ENCODE data around the gene CD4.

CD4 gene

DNA sequence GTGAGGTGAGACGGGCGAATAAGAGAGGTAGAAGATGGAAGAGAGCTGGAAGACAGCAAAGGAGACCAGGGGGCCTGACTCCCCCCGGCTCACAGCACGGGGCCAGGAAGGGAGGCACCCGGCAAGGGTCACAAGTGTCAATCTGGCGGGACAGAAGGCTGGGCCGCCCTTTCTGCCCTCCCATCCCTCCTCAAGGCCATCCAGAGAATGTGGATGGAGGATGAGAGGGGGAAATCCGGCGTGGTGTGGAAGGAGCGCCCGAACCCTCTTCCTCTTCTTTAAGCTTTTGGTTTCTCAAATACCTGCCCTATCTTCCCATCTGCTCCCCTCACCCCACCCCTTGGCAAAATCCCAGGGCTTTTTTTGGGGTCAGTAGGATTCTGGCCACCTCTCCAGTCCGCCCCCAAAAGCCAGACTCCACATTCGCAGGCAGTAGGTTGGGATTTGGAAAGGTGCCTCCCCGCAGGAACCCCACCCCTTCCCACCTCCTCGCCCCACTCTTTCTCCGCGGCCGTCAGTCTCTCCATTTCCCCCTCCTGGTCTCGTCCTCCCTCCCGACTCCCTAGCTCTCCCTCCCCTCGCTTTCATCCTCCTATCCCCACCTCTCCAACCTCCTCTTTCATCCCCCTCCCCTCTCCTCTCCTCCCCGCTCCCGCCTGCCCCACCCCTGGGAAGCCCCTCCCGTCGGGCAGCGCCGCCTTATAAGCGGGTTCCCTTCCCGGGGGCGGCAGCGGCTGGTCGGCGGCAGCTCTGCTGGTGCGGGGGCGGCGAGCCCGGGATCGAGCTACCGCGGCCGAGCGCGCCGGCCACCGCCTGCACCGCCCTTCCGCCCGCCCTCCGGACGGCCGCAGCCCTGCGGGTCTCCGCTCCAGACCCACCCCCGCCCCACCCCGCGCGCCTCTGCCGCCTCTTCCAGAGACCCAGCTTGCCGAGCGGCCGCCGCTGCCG lies 23.4 kb upstream of the CD4 start, which contains the start of gene PTMS:
PTMS (plus strand) TSS at position 730 of the 948 bp plus-strand sequence. CDS start 343 bp downstream, outside the sequence.
- DNase-seq, result no peak

DNA sequence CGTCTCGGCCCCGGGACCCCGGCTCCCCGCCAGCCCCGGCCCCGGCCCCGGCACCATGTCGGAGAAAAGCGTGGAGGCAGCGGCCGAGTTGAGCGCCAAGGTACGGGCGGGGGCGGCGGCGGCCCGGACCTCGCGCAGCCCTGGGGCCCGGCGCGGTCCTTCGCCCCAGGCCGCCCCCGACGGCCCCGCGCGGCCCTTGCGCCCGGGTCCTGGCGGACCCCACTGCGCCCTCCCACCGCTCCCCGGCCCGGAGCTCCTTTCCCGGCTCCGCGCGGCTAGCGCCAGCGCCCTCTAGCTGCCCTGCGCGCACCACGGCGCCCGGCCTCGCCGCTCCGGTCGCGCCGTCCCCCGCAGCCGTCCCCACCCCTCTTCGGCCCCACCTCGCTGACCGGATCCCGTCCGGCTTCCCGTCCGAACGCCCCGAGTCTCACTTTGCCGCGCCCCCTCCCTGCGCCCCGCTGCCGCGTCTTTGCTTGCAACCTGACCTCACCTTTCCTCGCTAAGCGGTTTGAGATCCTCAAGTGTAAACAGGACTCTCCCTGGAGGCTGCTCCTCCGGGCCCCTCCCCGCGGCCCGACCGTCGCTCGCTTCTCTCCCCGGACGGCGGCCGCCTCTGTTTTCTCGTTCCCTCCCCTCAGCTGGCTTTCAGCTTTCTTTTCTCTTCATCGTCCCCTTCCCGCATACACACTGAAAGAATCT lies 22.5 kb upstream of the CD4 start:
- peak; percentile 51 for DNase-seq

DNA sequence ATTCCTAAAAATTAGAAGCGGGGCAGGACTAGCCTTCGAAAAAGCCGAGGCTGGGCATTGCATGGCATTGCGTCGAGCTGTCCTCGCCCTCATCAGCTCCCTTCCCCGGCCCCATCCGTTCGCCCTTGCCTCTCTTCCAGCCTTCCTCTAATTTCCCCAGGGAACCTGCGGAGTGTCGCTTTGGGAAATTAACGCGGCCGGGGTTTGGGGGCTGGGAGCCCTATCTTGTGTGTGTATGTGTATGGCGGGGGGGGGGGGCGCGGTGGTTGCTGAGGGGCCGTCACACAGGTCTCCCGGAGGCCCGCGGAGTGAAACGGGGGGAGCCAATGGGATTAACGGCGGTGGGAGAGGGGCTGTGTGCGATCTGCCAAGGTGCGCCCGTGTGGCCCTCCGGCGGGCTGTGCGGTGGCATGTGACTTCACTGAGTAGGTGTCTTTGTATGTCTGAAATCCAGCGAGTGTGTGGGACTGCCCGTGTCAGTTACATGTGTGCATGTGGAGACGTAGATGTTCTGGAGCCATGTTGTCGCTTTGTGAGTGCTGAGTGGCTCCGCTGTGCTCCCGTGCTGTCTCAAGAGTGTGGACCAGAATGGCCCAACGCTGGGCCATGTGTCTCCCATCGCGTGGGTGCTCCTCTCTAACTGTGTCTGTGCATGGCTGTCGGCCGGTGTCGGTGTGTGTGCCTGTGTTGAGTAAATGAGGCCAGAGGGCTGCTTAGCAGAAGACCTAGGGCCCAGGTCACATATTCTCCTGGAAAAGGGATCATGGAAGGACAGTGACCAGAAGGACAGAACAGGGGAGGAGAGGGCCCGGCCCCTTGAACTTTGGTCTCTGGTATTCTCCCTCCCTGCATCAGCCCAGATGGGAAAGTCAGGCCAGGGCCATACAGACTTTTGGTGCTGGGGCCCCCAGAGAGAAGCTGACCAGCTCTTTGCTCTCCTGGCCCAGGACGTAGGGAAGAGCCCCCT lies 21.7 kb upstream of the CD4 start:
- DNase-seq, result no peak

DNA sequence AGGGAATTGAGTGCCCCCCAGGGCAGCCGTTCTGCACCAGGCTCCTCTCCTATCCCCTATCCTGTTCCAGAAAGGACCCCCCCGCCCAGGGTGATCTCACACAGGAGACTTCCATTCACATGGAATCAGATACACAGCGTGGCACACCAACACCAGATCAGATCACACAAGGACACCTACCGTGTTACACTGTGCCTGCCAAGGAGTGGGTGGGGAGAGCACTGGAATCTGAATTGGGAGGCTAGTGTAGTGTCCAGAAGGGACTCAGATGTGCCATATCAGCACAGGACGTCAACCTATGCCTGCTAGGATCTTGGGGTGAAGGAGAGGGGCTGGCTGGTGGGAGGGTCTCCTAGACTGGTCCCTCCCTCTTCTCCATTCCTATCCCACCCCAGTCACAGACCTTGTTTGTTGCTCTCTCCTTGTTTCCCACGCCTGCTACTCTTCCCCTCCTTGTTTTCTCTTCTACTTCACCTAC lies 20.9 kb upstream of the CD4 start:
- DNase-seq, result no peak

GRCh38 chr12:6768990-6769389 lies 20.3 kb upstream of the CD4 start:
- no peak for DNase-seq

GRCh38 chr12:6769666-6770065 lies 19.7 kb upstream of the CD4 start:
- no peak for DNase-seq

DNA sequence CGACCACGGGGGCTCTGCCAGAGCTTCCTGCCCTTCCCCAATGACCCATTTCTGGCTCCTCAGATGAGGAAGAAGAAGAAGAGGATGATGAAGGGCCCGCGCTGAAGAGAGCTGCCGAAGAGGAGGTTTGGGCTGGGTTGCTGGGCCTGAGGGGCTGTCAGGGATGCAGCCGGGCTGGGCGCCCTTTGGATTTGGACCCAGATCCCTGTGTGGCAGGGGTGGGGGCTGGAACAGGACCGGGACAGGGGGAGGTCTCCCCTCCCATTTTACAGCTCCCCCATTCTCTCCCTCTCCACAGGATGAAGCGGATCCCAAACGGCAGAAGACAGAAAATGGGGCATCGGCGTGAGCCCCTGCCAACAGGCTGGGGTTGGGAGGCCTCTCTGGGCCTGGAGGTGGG lies 19.2 kb upstream of the CD4 start:
- no peak for DNase-seq

- DNase-seq, result no peak
These were observed 18.7 kb upstream of the CD4 start for GRCh38 chr12:6770600-6770999.

DNA sequence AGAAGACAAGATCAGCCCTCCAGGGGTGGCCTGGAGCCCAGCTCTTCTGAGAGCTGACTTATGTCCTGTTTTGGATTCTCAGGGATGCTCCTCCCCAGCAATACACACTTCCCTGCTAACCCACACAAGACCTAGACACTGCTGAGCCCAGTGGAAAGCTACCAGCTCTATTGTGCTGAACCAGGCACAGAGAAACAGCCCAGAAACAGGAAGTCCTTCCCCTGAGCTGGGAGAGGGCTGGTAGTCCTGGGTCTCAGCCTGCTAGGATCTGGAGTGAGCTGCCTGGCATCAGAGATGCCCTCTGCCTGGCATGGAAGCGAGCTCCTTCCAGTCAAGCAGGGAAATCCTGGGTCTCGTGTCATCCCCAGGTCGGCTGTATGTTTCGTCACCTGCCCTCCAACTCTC lies 18.2 kb upstream of the CD4 start:
- DNase-seq, result no peak

DNA sequence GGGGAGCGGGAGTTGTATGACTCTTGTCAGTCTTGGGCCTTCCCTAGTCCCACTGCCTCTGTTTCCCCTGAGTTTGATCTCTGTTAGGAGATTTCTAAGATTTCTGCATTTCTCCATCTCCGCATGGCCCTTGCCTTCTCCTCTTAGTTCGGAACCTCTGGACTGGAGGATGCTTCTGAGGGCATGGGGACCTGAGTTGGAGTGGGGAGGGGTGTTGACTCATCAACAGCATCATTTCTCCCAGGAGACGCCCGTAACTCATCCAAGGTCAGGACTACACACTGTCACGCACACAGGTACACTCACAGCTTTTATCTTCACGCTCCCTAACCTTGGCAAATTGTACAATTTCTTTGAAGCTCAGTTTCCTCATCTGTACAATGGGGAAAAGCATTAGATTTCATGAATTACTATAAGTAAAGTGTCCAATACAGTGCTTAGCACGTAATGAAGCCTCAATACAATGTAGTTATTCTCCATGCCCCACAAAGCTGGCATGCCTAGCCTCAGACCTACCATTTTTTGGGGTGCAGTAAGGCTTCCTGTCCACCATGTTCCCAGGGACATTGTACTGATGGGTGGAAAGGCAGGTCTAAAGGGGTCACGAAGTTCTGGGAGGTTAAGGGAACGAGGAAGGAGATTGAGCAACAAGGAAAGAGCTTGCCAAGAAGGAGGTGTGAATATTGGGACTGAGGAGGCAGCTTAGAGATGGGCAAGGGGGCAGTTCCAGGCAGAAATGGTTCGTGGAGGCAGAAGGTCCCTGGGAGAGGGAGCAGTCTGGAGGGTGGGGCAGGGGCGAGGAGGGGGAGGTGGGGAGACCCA lies 17.6 kb upstream of the CD4 start:
- DNase-seq, result no peak

DNA sequence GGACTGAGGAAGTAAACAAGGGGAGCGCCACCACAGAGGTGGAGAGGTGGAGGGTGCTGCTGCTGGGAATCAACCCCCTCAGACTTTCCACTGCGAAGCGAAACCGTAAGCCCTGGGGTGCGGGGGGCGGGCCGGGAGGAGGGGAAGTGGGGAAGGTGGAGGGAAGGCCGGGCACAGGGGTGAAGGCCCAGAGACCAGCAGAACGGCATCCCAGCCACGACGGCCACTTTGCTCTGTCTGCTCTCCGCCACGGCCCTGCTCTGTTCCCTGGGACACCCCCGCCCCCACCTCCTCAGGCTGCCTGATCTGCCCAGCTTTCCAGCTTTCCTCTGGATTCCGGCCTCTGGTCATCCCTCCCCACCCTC lies 17.0 kb upstream of the CD4 start, which contains the start of gene LAG3:
LAG3 (plus strand) TSS at position 190 of the 365 bp plus-strand sequence. CDS start 333 bp downstream, outside the sequence.
- DNase-seq, result peak; percentile 62

GRCh38 chr12:6772726-6773589 lies 16.4 kb upstream of the CD4 start:
- DNase-seq, result no peak

GRCh38 chr12:6773590-6774351 lies 15.6 kb upstream of the CD4 start:
- DNase-seq, result peak; percentile 78

GRCh38 chr12:6774499-6775062 lies 14.7 kb upstream of the CD4 start:
- peak; percentile 40 for DNase-seq

- DNase-seq, result no peak
These were observed 13.8 kb upstream of the CD4 start for GRCh38 chr12:6775185-6776174.

DNA sequence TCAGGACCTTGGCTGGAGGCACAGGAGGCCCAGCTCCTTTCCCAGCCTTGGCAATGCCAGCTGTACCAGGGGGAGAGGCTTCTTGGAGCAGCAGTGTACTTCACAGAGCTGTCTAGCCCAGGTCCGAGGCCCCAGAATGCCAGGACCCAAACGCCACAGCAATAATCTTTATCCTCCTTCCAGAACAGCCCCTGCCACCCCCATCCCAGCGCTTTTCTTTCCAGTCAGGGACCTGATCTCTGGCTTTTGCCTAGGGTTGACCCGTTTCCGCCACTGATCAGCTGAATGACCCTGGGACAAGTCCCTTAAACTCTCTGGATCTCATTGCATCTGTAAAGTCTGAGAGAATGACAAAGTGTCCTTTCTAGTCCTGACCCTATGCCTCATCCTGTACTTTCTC lies 11.9 kb upstream of the CD4 start:
- no peak for DNase-seq

GRCh38 chr12:6778217-6778573 lies 11.1 kb upstream of the CD4 start:
- no peak for DNase-seq

All from activated CD8-positive, alpha-beta memory T cell treated with anti-CD3 and anti-CD28 coated beads, Interleukin-2, amount 50 U/mL, for 4 hours (primary cell).